Activated CD8-positive, alpha-beta memory T cell treated with anti-CD3 and anti-CD28 coated beads, Interleukin-2, amount 50 U/mL, for 24 hours (primary cell): ENCODE data around the gene HID1.
"Not testable (repeated sequence)": the region's sequence is repeated elsewhere in the genome, so short reads cannot be mapped to it uniquely, and the experiment has no call there.

Experiments
- DNase-seq: peaks from one replicate; pipeline ENCODE4 v3.0.0-alpha.2; 2020; ENCODE audit errors: extremely low read depth

The HID1 gene, protein sequence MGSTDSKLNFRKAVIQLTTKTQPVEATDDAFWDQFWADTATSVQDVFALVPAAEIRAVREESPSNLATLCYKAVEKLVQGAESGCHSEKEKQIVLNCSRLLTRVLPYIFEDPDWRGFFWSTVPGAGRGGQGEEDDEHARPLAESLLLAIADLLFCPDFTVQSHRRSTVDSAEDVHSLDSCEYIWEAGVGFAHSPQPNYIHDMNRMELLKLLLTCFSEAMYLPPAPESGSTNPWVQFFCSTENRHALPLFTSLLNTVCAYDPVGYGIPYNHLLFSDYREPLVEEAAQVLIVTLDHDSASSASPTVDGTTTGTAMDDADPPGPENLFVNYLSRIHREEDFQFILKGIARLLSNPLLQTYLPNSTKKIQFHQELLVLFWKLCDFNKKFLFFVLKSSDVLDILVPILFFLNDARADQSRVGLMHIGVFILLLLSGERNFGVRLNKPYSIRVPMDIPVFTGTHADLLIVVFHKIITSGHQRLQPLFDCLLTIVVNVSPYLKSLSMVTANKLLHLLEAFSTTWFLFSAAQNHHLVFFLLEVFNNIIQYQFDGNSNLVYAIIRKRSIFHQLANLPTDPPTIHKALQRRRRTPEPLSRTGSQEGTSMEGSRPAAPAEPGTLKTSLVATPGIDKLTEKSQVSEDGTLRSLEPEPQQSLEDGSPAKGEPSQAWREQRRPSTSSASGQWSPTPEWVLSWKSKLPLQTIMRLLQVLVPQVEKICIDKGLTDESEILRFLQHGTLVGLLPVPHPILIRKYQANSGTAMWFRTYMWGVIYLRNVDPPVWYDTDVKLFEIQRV

DNA sequence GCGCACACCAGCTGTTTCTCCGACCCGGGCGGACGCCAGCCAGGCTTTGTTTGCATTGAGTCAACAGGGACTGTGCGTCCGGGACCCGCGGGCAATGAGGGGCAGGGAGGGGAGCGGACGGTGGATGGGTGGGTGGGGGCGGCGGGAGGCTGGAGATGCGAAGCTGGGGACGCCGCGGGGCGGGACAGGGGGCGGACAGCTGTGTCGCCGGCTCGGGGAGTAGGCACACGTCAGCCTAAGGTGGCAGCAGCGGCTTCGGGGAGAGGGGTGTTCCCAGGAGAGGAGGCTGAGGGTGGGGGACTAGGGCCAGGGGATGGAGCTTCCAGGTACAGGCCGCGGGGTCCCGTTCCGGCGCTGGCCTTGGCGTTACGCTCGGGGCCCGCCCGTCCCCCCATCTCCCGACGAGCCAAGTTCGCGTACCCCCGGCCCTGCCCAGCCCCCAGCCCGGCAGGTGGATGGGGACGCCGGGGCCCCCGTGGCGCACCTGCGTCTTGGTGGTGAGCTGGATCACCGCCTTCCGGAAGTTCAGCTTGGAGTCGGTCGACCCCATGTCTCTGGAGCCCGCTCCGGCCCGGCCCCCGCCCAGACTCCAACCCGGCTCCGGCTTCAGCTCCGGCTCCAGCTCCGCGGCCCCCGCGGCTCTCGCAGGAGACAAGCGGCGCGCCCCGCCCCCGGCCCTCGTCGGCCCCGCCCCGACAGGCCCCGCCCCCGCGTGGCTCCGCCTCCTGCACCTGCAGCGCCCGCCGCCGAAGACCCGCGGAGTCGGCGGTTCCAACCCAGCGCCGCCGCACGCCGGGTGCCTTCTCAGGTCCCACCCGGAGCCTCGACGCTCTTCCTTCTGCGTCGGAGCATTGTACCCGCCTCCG is at the start of gene HID1:
Gene HID1, minus strand, starts transcription at position 653 of the 866 bp plus-strand sequence. Its CDS starts 103 bp downstream, at position 550.
- peak; percentile 34 for DNase-seq

DNA sequence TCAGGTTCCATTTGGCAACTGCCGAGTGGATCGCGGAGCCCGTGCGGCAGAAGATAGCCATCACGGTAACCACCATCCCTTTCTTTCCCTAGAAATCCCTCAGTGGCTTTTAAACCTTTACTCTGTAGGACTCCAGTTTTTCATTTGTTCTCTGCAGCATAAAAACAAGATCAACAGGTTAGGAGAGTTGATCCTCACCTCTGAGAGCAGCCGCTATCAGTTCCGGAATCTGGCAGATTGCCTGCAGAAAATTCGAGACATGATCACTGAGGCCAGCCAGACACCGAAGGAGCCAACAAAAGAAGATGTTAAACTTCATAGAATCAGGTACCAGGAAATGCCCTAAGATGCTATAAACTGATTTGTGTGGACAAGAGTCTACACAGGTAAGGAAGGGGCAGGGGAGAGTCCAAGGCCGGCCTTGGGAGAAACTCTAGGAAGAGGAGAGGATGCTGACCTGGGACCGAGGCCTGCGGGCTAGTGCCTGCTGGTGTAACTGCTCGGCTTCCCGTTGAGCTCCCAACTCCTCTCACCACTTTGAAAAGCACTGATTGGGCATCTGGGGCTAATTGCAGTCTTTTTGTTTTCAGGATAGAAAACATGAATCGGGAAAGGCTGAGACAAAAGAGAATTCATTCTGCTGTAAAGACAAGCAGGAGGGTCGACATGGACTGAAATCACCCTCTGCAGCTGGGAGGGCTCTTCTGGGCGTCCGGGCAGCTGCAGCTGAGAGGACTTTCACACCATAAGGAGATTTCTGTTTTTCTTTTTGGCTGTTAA is 48.0 kb upstream of the HID1 start:
- no peak for DNase-seq

DNA sequence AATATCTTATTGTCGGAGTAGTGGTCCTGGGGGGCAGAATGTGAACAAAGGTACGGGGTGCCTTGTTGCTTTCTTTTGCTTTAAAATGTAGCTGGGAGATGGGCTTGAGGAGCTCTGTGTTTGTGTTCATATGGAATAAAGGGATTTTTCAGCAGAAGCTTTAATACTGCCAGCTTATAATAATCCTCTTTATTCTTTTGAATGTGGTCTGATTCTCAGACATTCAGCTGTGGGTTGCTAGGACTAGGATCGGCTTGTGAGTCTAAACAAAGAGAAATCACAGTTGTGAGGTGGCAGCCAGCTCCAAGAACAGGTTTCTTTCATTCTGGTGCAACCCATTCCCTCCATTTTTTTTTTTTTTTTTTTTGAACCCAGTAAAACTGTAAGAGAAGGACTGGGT is 47.2 kb upstream of the HID1 start:
- DNase-seq = no peak

DNA sequence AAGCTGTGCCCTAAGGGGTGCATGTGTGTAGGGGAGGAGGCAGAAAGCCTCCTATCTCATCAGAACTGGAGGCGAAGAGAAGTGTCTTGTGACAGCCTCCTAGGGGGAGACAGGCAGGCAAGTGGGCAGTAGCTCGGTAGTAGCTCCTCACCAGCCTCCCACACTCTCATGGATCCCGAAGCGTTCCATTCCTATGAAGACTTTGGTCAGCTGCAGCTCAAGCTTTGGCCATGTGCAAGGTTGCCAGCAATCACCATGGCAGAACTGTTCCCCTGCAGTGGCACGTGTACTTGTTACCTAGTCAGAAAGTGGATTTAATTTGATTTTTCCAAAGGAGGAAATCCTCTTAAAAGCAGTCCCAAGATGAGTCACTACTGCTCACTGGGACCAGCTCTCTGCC is 46.6 kb upstream of the HID1 start:
- no peak for DNase-seq

DNA sequence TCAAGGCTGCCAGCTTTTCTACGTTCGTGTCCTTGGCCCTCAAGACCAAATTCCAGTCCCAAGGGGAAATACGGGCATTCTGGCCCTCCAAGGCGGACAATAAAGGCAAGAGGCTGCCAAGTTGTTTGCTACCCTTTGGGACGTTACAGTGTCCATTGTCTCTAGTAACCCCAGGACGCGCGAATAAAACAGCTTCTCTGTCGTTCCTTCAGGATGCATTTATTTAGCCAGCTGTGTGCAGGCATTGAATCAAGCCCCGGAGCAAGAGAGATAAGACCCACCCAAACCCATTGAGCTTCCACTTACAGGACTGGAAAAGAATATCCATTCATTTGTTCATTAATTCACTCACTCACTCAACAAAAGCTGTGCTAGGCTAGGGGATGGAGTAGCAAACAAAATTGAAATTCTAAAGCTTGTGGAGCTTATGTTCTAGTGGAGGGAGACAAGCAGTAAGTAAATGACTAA is 40.6 kb upstream of the HID1 start:
- DNase-seq = no peak

DNA sequence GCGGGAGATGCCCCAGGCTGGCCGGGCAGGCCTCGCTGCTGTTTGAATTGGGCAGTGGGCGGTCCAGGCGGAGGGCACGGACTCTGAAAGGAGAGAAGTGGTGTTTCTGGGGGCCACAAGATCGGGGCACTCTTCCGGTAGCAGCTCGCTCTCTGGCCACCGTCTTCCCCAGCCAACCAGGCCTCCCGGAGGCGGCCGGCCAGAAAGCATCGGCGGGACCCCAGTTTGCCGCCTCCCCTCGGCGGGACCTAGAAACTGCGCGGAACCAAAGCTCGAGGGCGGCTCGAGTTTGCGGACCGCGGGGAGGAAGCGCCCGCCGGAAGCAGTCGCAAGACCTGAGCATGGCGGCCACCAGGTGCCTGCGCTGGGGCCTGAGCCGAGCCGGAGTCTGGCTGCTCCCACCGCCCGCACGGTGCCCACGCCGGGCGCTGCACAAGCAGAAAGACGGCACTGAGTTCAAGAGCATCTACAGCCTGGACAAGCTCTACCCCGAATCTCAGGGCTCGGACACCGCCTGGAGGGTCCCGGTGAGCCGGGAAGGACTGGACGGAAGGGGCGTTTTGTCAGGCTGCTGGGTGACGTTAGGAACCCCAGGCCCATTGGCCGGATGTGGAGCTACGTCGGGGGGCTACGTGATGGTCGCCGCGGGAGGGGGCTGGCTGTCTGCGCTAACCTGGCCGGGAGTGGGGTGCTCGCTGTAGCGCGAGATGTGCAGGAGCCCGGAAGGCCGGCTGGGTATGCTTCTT is 40.0 kb upstream of the HID1 start, which contains the start of gene MRPL58:
Gene MRPL58, plus strand, starts transcription at position 325 of the 746 bp plus-strand sequence. Its CDS starts 17 bp downstream, at position 342.
- no peak for DNase-seq

DNA sequence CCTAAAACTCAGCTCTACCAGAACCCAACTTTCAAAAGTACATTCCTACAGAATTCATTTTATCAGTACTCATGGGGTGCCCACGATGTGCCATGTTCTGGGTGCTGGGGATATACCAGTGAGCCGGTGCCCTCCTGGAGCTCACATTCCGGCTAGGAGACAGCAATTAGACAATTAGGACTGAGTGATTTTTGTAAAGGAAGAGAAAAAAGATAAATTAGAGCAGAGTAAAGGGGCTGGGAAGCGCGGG is 39.5 kb upstream of the HID1 start:
- DNase-seq = no peak

DNA sequence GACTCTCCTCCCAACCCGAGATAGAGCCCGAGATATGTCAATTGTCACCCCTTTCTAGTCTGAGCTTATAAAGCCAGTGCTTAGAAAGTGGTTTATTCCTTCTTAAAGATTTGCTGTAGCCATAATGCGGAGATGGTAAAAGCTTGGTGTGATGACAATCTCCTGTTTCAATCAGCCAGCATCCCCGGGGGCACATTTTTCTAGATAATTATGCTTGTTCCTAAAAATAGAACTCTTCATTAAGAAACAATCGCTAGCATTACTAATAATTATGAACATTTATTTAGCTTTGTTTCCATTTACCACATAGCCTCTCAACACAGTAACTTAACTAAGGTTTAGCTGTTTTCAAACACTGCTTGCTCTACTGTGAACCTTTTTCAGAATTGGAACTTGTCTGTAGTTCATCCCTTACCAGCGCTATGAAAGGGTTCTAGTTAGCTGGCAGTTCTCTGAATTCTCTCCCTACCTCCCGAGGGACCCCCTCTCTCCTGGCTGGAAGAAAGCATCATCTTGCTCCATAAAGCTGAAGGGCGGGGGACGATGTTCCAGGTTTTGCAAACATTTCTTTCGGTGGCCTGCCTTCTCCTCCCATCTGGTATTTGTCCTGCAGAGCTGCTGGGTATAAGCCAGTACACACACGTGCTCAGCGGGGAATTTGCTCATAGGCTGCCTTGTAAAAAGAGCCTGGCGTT is 39.0 kb upstream of the HID1 start:
- DNase-seq = no peak

DNA sequence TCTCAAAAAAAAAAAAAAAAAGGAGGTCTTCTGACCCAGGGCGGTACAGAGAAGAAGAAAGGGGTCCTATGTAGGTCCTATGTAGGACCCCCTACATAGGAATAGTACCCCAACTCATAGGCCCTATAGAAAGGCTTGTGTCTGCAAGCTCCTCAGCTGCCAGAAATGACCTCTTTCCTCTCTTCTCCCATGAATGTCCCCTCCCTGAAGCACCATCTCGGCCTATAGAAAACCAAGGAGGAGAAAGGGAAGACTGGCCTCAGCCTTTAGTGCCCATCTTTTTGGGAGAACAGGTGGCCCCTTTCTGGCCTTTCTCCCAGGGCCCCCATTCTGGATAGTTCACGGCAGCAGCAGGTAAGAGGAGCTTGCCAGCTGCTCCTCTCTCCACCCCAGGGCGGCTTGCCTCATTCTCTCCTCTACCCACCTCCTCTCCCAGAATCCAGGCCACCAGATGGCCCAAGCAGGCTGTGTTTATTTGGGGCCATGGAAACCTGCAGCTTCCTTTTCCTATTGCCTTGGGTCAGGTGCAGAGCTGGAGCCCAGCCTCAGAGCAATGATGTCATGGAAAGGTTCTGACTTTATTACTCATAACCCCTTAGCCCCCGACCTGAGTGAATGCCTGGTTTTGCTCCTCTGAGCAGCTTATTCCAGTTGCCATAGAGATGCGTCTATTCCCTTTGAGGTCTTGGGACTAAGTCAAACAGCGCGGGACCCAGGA is 38.3 kb upstream of the HID1 start:
- no peak for DNase-seq

DNA sequence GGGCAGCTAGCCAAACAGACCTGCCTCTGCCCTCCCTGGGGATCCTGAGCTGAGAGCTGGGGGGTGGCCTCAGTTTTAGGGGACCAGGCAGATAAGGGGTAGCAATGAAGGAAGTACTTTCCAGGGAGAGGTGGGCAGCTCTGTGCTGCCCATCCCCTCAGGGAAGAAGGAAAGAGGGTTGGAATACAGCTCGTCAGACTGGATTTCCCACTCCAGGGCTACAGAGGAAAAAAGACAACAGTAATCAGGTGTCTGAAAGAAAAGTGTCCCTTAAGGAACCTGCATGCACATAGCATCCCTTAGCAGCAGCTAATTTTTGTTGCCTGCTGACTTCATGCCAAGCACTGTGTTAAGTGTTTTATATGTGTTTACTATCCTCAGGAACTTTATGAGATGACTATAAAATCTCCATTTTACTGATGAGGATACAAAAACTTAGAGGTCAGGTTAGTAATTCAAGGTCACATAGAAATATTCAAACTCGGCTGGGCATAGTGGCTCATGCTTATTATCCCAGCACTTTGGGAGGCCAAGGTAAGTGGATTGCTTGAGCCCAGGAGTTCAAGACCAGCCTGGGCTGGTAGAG is 36.7 kb upstream of the HID1 start:
- no peak for DNase-seq

DNA sequence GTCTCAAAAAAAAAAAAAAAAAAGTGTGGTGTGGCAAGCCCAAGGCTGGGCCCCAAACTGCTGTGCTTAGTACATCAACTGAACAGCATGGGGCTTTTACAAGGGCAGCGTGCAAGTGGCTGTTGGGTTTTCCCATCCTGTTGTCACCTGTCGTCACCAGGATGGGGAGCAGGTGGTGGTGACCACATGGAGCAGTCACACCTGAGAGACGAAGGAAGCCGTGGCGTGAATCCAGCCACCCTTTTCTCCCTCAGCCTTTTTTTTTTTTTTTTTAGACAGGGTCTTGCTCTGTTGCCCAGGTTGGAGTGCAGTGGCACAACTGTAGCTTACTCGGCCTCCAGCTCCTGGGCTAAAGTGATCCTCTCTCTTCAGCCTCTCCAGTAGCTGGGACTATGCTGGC is 35.8 kb upstream of the HID1 start:
- DNase-seq = no peak

DNA sequence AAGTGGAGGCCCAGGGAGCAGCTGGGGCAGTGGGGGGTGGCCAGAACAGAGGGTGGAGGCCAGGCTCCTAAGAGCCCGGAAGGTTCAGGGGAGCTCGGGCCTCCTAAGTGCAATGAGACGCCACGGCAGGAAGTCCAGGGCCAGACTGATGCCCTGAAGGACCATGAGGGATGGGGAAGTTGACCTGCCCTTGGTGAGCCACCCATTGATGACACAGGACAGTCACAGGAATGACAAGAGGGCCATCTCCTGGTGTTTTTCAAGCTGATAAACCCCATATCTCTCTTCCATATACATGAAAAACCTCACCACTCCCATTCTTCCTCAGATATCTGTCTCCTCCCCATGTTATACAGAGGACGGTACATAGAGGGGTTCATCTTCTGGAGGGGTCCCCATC is 34.1 kb upstream of the HID1 start:
- no peak for DNase-seq

DNA sequence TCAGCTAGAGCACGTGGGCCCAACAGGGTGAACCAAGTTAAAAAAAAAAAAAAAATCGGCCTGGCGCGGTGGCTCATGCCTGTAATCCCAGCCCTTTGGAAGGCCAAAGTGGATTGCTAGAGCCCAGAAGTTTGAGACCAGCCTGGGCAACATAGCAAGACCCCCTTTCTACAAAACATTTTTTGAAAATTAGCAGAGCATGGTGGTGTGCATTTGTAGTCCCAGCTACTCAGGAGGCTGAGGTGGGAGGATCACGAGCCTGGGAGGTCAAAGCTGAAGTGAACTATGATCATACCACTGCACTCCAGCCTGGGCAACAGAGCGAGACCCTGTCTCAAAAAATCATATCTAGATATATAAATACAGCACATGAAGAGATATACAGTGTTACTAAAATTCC is 33.5 kb upstream of the HID1 start:
- DNase-seq = not testable (repeated sequence)

DNA sequence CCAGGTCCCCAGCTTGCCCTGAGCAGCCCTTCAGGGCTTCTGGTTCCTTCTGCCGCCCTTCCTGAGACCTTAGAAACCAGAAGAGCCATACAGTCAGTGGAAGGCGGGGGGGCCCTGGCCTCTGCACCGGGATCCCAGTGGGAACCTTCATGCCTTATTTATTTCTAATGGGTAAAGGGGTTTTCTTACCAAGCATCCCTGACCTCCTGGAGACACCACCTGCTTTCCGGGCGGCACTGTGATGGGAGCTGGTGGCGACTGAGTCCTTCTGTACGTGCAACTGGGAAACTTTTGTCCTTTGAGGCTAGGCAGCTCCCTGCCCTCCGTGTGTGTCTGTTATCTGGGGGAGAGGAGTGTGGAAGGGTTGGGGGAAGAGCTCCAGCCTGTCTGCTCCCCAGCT is 32.7 kb upstream of the HID1 start:
- no peak for DNase-seq

DNA sequence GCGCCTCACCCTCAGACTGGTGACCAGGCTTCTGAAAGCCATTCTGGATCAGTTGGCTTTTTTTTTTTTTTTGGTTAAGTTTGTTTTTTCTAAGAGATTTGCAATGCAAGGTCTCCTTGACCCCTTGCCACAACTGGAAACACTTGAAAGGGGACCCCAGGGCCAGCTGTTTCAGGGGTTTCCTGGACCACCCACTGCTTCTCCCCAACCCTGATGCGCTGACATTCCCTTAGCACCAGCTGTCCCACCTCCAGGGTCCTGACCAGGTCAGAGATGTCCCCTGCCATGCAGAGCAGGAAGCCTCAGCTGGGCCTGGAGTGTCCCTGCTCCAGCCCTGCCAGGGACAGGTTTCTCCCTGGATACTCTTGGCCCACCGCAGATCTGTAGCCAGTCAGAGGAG is 31.8 kb upstream of the HID1 start:
- DNase-seq = no peak

DNA sequence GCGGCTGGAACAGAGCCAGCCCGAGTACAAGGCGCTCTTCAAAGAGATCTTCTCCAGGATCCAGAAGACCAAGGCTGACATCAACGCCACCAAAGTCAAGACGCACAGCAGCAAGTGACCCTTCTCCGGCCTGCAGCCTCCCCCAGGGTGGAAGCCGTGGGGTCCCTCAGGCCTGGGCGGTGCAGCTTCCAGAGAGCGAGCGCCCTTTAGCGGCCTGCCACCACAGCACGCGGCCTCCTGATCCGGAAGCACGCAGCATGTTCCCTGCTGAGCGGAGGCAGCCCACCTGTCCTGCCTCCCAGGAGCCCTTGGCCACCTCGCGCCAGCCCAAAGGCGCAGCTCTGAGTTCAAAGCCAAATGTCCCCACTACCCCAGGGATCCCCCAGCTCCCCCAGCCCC is 31.4 kb upstream of the HID1 start:
- no peak for DNase-seq

DNA sequence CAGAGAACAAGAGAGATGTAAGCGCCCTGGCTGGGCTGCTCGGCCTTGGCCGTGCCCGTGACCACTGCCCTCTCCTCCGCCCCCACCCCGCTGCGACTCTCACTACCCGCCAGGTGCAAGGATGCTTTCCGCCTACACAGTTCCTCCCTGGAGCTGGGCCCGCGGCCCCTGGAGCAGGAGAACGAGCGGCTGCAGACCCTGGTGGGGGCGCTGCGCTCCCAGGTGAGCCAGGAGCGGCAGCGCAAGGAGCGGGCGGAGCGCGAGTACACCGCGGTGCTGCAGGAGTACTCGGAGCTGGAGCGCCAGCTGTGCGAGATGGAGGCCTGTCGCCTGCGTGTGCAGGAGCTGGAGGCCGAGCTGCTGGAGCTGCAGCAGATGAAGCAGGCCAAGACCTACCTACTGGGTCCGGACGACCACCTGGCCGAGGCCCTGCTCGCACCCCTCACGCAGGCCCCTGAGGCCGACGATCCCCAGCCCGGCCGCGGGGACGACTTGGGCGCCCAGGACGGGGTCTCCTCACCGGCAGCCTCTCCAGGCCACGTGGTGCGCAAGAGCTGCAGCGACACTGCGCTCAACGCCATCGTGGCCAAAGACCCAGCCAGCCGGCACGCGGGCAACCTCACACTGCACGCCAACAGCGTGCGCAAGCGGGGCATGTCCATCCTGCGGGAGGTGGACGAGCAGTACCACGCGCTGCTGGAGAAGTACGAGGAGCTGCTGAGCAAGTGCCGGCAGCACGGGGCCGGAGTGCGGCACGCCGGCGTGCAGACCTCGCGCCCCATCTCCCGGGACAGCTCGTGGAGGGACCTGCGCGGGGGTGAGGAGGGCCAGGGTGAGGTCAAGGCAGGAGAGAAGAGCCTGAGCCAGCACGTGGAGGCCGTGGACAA is 30.8 kb upstream of the HID1 start:
- no peak for DNase-seq
